Islet precursor cell (in vitro differentiated cells): ENCODE data around the gene IL17RA.
A peak's percentile ranks its signal among the peaks of the same experiment; 100 is the strongest.

Source experiments
- DNase-seq: peaks from one replicate; pipeline ENCODE4 v3.0.0-alpha.2; 2018

Gene IL17RA

DNA sequence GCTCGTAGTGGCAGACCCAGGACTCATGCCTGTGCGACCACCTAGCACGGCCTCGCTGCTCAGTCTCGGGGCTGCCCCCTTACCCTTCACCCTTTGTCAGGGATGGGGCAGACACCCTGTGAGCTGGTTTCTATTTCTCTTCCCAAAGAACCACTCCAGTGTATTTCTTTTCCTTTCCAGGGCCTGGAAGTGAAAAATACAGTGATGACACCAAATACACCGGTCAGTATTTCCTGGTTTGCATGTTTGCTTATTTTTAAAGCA is 22.7 kb downstream of the IL17RA start:
- DNase-seq: no peak

DNA sequence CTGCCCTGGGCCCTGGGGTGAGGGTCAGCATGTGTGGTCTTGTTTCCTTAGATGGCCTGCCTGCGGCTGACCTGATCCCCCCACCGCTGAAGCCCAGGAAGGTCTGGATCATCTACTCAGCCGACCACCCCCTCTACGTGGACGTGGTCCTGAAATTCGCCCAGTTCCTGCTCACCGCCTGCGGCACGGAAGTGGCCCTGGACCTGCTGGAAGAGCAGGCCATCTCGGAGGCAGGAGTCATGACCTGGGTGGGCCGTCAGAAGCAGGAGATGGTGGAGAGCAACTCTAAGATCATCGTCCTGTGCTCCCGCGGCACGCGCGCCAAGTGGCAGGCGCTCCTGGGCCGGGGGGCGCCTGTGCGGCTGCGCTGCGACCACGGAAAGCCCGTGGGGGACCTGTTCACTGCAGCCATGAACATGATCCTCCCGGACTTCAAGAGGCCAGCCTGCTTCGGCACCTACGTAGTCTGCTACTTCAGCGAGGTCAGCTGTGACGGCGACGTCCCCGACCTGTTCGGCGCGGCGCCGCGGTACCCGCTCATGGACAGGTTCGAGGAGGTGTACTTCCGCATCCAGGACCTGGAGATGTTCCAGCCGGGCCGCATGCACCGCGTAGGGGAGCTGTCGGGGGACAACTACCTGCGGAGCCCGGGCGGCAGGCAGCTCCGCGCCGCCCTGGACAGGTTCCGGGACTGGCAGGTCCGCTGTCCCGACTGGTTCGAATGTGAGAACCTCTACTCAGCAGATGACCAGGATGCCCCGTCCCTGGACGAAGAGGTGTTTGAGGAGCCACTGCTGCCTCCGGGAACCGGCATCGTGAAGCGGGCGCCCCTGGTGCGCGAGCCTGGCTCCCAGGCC is 23.7 kb downstream of the IL17RA start:
- no peak for DNase-seq

DNA sequence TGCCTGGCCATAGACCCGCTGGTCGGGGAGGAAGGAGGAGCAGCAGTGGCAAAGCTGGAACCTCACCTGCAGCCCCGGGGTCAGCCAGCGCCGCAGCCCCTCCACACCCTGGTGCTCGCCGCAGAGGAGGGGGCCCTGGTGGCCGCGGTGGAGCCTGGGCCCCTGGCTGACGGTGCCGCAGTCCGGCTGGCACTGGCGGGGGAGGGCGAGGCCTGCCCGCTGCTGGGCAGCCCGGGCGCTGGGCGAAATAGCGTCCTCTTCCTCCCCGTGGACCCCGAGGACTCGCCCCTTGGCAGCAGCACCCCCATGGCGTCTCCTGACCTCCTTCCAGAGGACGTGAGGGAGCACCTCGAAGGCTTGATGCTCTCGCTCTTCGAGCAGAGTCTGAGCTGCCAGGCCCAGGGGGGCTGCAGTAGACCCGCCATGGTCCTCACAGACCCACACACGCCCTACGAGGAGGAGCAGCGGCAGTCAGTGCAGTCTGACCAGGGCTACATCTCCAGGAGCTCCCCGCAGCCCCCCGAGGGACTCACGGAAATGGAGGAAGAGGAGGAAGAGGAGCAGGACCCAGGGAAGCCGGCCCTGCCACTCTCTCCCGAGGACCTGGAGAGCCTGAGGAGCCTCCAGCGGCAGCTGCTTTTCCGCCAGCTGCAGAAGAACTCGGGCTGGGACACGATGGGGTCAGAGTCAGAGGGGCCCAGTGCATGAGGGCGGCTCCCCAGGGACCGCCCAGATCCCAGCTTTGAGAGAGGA is 24.5 kb downstream of the IL17RA start:
- no peak for DNase-seq

DNA sequence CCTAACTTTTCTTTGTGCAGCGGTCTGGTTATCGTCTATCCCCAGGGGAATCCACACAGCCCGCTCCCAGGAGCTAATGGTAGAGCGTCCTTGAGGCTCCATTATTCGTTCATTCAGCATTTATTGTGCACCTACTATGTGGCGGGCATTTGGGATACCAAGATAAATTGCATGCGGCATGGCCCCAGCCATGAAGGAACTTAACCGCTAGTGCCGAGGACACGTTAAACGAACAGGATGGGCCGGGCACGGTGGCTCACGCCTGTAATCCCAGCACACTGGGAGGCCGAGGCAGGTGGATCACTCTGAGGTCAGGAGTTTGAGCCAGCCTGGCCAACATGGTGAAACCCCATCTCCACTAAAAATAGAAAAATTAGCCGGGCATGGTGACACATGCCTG is 25.2 kb downstream of the IL17RA start:
- DNase-seq: no peak

DNA sequence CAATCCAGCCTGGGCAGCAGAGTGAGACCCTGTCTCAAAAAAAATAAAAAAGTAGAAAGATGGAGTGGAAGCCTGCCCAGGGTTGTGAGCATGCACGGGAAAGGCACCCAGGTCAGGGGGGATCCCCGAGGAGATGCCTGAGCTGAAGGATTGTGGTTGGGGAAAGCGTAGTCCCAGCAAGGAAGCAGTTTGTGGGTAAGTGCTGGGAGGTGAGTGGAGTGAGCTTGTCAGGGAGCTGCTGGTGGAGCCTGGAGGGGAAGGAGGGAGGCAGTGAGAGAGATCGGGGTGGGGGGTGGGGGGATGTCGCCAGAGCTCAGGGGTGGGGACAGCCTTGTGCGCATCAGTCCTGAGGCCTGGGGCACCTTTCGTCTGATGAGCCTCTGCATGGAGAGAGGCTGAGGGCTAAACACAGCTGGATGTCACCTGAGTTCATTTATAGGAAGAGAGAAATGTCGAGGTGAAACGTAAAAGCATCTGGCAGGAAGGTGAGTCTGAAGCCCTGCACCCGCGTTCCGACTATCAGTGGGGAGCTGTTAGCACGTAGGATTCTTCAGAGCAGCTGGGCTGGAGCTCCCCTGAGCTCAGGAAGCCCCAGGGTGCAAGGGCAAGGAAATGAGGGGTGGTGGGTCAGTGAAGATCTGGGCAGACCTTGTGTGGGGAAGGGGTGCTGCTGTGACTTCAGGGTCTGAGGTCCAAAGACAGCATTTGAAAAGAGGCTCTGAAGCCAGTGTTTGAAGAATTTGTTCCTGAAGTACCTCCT is 26.2 kb downstream of the IL17RA start:
- no peak for DNase-seq

DNA sequence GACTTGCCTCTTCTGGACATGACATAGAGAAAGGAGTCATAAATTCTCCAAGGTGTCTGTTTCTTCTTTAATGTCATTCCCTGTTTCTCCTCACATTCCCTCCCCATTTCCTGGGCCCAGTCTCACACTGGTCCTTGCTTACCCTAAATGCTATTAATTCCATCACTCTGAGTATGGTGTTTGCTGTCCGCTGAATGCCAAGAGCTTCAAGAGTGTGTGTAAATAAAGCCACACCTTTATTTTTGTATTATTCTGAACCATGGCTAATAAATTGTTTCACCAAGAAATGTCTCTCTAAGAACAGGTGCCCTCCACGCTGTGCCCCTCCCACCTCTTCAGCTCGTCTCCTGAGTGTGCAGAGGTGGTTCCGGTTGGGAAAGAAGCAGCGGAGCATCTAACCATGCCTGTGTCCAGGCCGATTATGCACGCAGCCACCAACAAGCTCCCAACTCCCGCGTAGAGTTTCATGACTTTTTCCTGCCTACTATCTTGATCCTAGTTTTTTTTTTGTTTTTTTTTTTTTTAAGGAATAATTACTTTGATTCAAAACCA is 27.8 kb downstream of the IL17RA start:
- DNase-seq: no peak

DNA sequence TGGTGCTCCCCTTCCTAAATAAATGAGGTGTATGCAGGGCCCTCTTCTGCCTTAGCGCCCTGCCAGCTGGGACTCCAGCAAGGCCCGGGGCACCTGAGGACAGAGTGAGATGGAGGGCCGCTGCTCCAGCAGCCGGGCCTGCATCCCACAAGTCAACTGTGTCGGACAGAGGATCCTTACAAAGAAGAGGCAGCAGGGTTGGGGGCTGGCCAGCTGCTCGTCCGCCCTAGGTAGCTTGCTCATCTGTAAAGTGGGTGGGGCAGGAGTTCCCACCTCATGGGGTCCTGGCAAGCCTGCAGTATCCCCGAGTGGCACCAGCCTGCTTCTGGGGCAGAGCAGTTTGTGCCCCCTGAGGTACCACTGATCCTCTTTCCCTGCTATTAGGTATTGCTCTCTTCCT is 28.8 kb downstream of the IL17RA start:
- no peak for DNase-seq

DNA sequence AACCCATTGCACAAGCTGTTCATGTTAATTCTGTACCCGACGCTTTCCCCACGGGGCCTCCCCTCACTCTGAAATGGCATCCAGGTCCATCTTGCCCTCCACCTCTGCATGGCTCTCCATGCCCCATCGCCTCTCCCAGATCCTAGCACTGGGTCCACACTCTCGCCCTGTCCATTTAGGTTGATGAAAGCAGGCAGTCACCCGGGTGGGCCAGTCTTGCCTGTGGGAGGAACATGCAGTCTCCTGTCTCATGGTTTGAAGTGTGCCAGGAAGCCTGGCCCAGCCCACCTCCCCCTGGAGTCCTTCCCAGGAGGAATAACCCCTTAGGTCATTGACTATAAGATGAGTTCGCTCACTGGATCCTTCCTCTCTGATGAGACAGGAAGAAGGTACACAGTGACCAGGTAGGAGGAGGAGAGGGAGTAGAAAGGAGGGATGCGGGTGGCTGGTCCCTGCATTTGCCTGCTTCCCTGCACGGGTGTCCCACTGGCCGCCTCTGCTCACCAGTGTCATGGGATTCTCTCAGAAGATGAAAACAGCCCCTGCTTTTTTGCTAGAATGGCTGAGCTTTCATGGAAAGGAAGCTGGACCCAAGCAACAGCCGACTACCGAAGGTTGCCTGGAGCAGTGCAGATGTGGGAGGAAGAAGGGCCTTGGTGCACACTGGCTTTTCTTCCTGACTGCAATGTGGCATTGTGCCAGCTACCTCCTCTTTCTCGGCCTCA is 29.5 kb downstream of the IL17RA start:
- DNase-seq: no peak

DNA sequence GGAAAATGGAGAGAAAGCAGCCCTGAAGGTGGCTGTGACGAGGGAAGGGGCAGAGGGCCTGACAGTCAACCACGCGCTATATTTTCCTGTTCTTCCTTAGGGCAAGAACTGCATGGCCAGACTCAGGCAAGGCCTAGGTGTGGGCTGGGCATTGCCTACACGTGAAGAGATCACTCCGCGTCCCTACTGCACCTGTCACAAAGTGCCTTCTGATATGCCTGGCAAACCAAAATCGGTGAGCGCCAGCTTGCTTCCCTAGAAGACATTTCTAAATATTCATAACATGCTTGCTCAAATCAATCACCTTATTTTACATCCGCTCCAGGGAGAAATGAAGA is 30.1 kb downstream of the IL17RA start:
- DNase-seq: no peak

DNA sequence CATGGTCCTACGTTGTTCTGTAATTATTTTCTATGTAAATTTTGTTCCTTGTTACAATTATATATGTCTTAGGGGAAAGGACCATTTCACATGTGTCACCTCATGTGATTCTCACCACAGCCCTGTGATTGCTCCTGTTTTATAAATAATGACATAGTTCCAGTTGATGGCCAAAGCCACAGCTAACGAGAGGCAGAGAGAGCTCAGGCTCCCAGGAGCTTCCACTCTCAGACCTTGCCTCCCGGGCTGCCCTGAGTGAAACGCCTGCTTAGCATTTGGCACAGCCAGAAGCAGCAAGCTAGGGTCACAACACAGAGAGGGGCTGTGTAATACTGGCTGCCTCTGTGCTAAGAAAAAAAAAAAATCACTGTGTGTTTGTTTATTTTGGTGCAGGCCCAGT is 30.4 kb downstream of the IL17RA start:
- DNase-seq: no peak

DNA sequence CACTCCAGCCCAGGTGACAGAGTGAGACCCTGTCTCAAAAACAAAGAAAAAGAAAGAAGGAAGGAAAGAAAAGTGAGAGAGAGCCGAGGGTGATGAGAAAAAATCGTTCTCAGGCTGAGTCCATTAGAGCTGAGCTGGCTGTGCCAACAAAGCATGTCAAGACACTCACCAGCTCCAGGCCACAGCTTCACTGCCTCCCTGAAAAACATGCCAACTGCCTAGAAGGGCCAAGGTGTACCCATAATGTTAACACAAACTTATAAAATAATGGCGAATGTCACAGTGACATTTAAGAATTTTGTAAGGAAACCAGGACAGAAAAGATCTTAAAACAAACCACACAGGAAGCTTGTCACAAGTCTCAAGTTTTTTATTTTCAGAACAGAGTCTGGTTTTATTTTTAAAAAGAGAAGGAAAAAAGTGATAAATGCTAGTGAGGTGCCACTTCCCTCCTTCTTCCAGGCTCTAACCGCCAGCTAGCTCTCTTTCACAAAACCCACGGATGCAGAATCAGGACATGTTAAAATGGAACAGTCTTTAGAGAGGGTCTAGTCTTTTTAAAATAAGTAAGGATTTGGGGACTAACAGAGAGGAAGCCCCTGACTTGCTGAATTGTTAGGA is 31.3 kb downstream of the IL17RA start:
- DNase-seq: no peak

DNA sequence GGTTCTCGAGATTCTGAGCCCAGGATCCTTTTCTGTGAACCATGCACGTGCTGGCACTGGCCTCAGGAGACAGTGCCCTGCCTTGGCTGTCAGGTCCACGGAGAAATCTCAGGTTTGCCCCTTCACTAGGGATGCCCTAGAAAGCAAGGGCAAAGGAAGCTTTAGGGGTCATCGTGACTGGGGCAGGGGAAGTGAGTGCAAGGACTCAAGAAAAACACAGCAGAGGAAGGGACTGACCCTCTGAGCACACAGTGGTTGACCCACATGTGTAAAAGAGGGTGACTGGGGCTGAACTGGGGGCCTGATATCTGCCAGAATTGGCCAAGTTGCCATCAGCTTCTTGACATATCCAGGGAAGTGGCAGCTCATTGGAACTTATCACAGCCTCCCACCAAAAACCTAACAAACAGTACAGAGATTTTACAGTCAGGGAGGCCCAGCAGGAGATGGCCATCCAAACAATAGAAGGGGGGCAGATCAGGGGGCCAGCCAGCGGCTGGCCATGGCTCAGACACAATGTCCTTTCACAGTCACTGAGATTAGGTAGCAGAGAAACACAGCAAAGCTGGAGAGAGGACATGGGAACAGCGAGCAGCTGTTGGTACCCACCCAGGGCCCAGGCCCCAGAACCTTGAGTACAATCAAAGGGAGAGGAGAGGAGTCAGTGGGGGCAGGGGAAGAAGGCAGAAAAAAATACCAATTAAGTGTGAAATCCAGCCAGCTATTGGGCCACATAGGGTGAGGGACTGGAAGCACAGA is 32.0 kb downstream of the IL17RA start:
- no peak for DNase-seq

DNA sequence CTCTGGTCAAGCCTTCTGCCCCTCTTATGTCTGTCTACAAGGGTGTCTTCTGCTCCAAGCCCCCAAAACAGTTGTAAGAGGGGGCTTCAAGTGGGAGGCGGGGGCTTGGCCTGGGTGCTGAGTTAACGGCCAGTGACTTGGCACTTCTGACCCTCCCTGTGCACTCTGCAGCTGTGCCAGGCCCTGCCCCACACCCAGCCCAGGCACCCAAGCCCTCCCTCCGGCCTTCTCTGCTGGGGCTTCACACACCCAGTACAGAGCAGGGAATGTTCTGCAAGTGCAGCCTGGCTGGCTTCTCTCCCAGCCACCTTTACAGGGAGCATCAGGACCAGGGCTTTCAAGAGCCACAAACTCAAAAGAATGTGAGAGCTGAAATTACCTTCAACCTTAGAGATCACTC is 32.6 kb downstream of the IL17RA start:
- DNase-seq: no peak

DNA sequence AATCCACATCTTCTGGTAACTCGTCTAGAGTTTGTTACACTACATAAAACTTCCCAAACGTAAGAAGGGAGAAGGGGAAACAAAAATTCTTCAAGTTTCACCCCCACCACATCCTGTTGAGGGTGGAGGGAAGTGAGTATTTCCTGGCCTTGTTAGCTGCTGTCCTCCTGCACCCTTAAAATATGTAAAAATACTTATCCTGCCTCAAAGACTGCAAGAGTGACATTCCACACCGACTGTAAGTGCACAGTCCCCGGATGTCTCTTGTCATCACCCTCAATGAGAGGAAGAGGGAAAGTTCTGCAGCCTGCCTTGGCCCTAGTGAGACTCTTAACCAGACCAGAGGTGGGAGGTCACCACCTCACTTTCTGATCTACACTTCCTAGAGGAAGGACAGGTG is 33.1 kb downstream of the IL17RA start:
- DNase-seq: no peak

DNA sequence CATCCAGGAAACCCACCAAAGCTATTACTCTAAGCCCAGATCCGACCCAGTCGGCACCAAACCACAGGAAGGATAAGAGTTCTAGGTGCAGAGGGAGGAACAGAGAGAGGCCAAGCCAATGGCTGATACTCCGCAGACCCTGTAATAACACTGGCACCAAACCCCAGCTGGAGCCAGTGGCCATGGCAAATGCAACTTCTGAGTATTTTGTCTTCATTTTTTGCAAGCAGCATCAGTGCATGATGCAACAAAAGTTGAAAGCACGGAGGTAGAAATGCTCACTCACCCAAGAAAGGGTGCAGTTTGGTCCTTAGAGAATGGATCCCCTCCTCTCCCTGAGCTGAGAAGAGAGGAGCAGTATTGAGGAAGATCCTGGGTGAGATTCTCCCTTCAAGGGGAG is 33.5 kb downstream of the IL17RA start:
- DNase-seq: no peak

DNA sequence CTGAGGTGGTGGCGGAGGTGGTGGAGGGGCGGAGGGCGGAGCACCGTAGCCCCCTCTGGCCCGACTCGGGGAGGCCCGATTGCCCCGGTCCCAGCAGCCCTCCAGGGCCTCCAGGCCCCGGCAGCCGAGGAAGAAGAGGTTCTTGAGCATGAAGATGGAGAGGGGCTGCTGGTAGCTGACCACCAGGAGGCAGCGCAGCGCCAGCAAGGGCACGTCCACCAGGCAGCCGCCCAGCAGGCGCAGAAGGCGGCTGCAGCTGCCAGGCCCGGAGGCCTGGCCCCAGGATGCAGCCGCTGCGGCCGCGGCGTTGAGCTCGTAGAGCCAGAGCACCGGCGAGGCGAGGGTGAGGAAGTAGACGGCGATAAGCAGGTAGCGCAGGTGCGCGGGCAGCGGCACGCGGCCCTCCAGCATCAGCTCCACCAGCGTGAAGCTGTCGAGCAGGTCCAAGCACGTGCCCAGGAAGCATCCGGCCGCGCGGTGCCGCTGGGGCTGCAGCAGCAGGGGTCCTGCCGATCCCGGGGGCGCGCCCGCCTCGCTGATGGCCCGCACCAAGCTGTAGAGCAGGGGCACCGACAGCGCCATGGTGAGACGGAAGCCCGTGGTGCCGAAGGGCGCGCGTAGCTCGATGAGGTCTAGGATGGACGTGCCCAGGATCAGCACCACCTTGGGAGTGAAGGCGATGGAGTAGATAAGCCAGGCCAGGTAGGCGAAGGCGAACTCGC is 34.8 kb downstream of the IL17RA start:
- DNase-seq: peak; percentile 69

DNA sequence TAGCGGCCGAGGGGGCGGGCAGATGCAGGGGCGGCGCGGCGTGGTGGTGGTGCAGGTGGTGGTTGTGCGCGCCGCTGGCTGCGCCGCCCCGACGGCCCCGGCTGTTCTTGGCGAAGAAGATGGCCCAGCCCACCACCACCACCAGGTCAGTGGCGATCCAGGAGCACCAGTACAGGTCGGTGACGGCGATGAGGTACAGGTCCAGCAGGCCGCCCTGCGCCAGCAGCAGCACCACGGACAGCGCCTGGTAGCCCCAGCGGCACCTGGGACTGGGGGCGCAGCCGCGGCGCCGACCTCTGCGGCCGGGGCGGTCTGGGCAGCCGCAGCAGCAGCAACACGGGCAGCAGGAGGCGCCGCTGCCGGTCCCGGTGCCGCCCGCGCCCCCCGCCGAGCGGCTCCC is 35.5 kb downstream of the IL17RA start:
- peak; percentile 92 for DNase-seq

DNA sequence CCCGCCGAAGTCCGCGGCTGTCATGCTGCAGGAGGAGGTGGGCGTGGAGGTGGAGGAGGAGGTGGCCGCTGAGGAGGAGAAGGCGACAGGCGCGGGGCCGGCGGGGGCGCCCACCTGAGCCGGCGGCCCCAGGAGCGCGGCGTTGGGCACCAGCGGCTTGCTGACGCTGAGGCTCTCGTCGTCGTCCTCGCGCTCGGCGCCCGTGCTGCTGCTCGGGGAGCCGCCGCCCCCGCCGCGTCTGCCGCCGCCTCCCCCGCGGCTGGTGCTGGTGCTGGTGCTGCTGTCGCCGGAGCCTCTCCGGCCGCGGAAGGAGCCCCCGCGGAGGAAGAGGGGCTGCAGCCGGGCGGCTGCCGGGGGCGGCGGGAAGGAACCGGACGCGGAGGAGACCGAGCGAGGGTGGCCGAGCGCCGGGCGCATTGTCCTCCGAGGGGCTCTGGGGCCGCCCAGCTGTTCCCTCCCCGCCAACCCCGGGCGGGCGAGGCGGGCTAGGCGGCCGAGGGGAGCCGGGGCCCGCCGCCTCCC is 36.0 kb downstream of the IL17RA start:
- DNase-seq: no peak

DNA sequence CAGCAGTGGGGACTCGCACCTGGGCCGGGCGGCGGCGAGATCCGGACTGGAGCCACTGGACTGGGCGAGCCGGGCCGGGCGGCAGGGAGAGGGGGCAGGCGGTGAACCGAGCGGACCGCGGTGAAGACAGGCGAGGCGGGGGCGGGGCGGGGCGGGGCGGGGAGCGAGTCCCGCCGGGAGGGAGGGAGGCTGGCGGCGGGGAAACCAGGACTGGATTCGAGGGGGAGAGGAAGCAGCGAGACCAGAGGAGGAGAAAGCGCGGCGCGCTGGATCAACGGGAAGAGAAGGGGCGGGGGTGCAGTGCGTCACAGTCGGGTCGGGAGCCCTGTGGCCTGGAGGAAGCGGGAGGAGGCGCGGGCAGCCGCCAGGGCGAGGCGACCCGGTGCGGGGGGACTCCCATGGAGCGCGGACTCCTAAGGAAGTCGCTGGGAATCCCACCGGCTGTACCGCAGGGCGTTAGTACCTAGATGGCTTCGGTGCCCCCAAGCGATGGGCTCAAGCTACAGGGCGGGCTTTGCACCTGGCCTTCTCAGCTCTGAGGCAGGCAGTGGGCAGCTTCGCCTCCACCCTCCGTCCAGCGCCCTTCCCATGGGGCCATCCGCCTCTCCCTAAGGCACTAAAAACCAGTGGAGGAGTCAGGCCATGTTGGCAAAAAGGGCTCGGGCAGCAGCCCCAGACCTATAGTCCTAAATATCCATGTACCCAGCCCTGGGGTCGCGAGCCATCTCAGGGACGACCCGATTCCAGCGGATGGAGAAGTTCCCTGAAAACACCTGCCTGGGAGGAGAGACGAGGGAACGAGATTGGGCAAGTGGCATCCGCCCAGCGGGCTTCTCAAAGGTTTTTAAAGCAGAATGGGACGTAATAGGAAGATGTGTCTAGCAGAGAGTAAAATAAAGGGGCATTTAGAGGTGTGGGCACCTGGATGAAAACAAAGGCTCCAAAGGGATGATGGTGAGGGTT is 36.7 kb downstream of the IL17RA start, which contains the start of gene TMEM121B:
Gene TMEM121B (minus strand): TSS at position 128 of the 963 bp plus-strand sequence. CDS start 233 bp downstream, outside the sequence.
- peak; percentile 95 for DNase-seq
